GM23338 (cell line): ENCODE results near the gene ABCA1. TPM values are rescaled to one million over a fixed set of nuclear protein-coding genes. Genes with fewer than 3 reads are reported as not detected.

Experiments
- ATAC-seq: fragments of 200-7000 bp; cut with Tn5 transposase; 3 replicates; pipeline ENCODE4 v1.9.1; 2020
- DNase-seq: peaks from one replicate; pipeline ENCODE4 v3.0.0-alpha.2; 2015; ENCODE audit warnings: low spot score
- H2AFZ ChIP-seq: fragments of 200-600 bp; sonication (generic); 2 replicates; pipeline ENCODE4 v1.8.0; 2016; ENCODE audit warnings: antibody characterized with exemption, mild to moderate bottlenecking, moderate library complexity
- H3F3A ChIP-seq: fragments of 200-600 bp; sonication (generic); replicated peaks from 2 replicates; pipeline ENCODE4 v1.8.0; 2017; ENCODE audit warnings: antibody characterized with exemption, mixed run types, low read depth
- H3K27ac ChIP-seq: fragments of 200-600 bp; sonication (generic); 2 replicates; pipeline ENCODE4 v1.6.1; 2016; ENCODE audit warnings: low read depth
- H3K27me3 ChIP-seq: fragments of 200-600 bp; sonication (generic); 2 replicates; pipeline ENCODE4 v1.8.0; 2016; ENCODE audit warnings: mild to moderate bottlenecking, mixed run types, moderate library complexity; ENCODE audit not compliant: insufficient read depth
- H3K36me3 ChIP-seq: fragments of 200-600 bp; sonication (generic); 2 replicates; pipeline ENCODE4 v1.8.0; 2016; ENCODE audit warnings: mild to moderate bottlenecking; ENCODE audit not compliant: insufficient read depth
- H3K4me1 ChIP-seq: fragments of 200-600 bp; sonication (generic); 2 replicates; pipeline ENCODE4 v1.8.0; 2016; ENCODE audit warnings: mild to moderate bottlenecking, moderate library complexity; ENCODE audit not compliant: insufficient read depth
- H3K4me2 ChIP-seq: fragments of 200-600 bp; sonication (generic); 2 replicates; pipeline ENCODE4 v1.7.1; 2017; ENCODE audit warnings: mixed run types
- H3K4me3 ChIP-seq: fragments of 200-600 bp; sonication (generic); 2 replicates; pipeline ENCODE4 v1.6.1; 2016; ENCODE audit warnings: mixed run types
- H3K79me2 ChIP-seq: fragments of 200-600 bp; sonication (generic); replicated peaks from 2 replicates; pipeline ENCODE4 v1.8.0; 2017; ENCODE audit warnings: mild to moderate bottlenecking; ENCODE audit not compliant: insufficient read depth
- H3K9me2 ChIP-seq: fragments of 200-600 bp; sonication (generic); 2 replicates; pipeline ENCODE4 v1.8.0; 2017; ENCODE audit not compliant: insufficient read depth
- H4K20me1 ChIP-seq: fragments of 200-600 bp; sonication (generic); replicated peaks from 2 replicates; pipeline ENCODE4 v1.8.0; 2017; ENCODE audit warnings: mild to moderate bottlenecking; ENCODE audit not compliant: insufficient read depth
- H3K27ac Mint-ChIP-seq: 2 replicates; pipeline ENCODE4 v1.8.0; 2020; ENCODE audit warnings: inconsistent platforms, mild to moderate bottlenecking, moderate library complexity, mixed read lengths
- H3K27me3 Mint-ChIP-seq: 3 replicates; pipeline ENCODE4 v1.8.0; 2022; ENCODE audit warnings: low read depth, mild to moderate bottlenecking, moderate library complexity, mixed read lengths, inconsistent platforms; ENCODE audit not compliant: insufficient read depth, poor library complexity
- H3K36me3 Mint-ChIP-seq: 3 replicates; pipeline ENCODE4 v1.8.0; 2021; ENCODE audit warnings: low read depth, mild to moderate bottlenecking, inconsistent platforms, moderate library complexity, mixed read lengths
- H3K4me1 Mint-ChIP-seq: 3 replicates; pipeline ENCODE4 v1.8.0; 2020; ENCODE audit warnings: mild to moderate bottlenecking, inconsistent platforms, mixed read lengths
- H3K4me3 Mint-ChIP-seq: 3 replicates; pipeline ENCODE4 v1.8.0; 2021; ENCODE audit warnings: moderate library complexity, mild to moderate bottlenecking, inconsistent platforms, mixed read lengths
- H3K9me3 Mint-ChIP-seq: 3 replicates; pipeline ENCODE4 v1.8.0; 2020; ENCODE audit warnings: moderate library complexity, mild to moderate bottlenecking, inconsistent platforms, mixed read lengths
- EZH2 ChIP-seq: fragments of 200-600 bp; sonication (generic); IDR thresholded peaks from one replicate; pipeline ENCODE4 v1.8.0; 2017; ENCODE audit warnings: antibody characterized with exemption, mild to moderate bottlenecking, low read depth; ENCODE audit not compliant: unreplicated experiment
- EZH2phosphoT487 ChIP-seq: fragments of 200-600 bp; sonication (generic); IDR thresholded peaks from one replicate; pipeline ENCODE4 v1.8.1; 2018; ENCODE audit warnings: antibody characterized with exemption; ENCODE audit not compliant: unreplicated experiment
- JUNB ChIP-seq: IDR thresholded peaks from one replicate; pipeline ENCODE4 v1.6.1; 2016; ENCODE audit warnings: antibody characterized with exemption; ENCODE audit not compliant: unreplicated experiment
- NANOG ChIP-seq: IDR thresholded peaks from 2 replicates; pipeline ENCODE4 v1.6.1; 2016; ENCODE audit warnings: antibody characterized with exemption, borderline replicate concordance
- POLR2AphosphoS5 ChIP-seq: IDR thresholded peaks from 2 replicates; pipeline ENCODE4 v1.6.1; 2016; ENCODE audit warnings: antibody characterized with exemption, low read depth
- STAT1 ChIP-seq: IDR thresholded peaks from one replicate; pipeline ENCODE4 v1.6.1; 2016; ENCODE audit warnings: antibody characterized with exemption; ENCODE audit not compliant: unreplicated experiment
- ZNF114 ChIP-seq: fragments of 250-450 bp; sonication (Bioruptor Pico); IDR thresholded peaks from 2 replicates; pipeline ENCODE4 v1.5.0; 2020; ENCODE audit warnings: mild to moderate bottlenecking, moderate library complexity
- ZNF331 ChIP-seq: fragments of 250-450 bp; sonication (Bioruptor Pico); IDR thresholded peaks from 2 replicates; pipeline ENCODE4 v1.5.0; 2020; ENCODE audit warnings: low read depth, mild to moderate bottlenecking, moderate library complexity
- polyA plus RNA-seq: library from polyadenylated mRNA; unstranded; fragments of >200 nt; fragmentation: Nextera tagmentation; extraction: Ambion mirVana; gene quantifications from 2 replicates; pipeline ENCODE4 v1.2.1, GENCODE V29; 2016
- total RNA-seq: library from RNA; depleted of rRNA; stranded (reverse); fragments of >200 nt; shearing (Covaris generic); gene quantifications from 2 replicates; pipeline ENCODE4 v1.2.3, GENCODE V29; 2014
- TF ChIP-seq, protein P1 (sequence below): fragments of 250-450 bp; sonication (Bioruptor Pico); IDR thresholded peaks from 2 replicates; pipeline ENCODE4 v1.5.0; 2020; ENCODE audit warnings: mild to moderate bottlenecking, moderate library complexity
- TF ChIP-seq, protein P2 (sequence below): IDR thresholded peaks from one replicate; pipeline ENCODE4 v1.6.1; 2018; ENCODE audit warnings: antibody characterized with exemption; ENCODE audit not compliant: unreplicated experiment
- TF ChIP-seq, protein P3 (sequence below), 2 experiments: fragments of 200-600 bp in 1 of 2; sonication (generic) in 1 of 2; conservative IDR thresholded peaks; 2 replicates each; pipeline versions ENCODE4 v1.5.1 to v1.6.1; 2016 to 2017; ENCODE audit warnings: antibody characterized with exemption in 2 of 2, low read depth in 2 of 2, mild to moderate bottlenecking in 2 of 2, moderate library complexity in 1 of 2
- TF ChIP-seq, protein P4 (sequence below): IDR thresholded peaks from 2 replicates; pipeline ENCODE4 v1.6.1; 2016; ENCODE audit warnings: antibody characterized with exemption

ABCA1 gene
- total and polyA plus RNA-seq, 2 experiments from 2014 or later = 1.4 to 2.8 TPM

DNA sequence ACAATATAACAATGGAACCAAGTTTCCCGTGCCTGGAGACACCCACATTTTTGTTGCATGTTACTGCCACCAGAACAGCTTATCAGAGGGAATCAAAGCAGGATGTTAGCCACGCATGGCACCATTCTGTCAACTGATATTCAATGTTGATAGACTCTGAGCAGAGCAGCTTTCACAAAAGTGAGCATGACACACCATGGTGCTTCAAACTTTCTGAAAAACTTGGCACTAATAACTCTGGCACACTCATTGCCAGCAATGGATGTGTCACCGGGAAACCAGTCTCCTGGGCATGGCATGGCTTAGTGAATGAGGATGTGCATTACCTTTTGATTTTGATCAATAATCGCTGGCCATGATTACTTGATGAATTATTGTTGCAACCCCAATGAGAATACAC lies 144.4 kb downstream of the ABCA1 start:
- H3K4me1 ChIP-seq = no peaks in the 10 kb centered on the region
- no peak overlapping the region for H3K4me3 Mint-ChIP-seq
- no peak for DNase-seq
- H3K4me3 ChIP-seq = no peak overlapping the region
- H3K79me2 ChIP-seq = no peaks in the 10 kb centered on the region
- H3K27ac Mint-ChIP-seq = no peak overlapping the region
- H3K9me2 ChIP-seq = no peaks in the 10 kb centered on the region
- no peaks in the 10 kb centered on the region for H3K4me1 Mint-ChIP-seq
- no peaks in the 10 kb centered on the region for H3K27me3 ChIP-seq
- no peak for TF ChIP-seq POLR2AphosphoS5
- no peak for TF ChIP-seq JUNB
- no peak for TF ChIP-seq NANOG
- TF ChIP-seq ZNF331 (CRISPR knock-in tag) = no peak
- no peak for TF ChIP-seq EZH2
- TF ChIP-seq STAT1 = no peak
- TF ChIP-seq, protein P1, sequence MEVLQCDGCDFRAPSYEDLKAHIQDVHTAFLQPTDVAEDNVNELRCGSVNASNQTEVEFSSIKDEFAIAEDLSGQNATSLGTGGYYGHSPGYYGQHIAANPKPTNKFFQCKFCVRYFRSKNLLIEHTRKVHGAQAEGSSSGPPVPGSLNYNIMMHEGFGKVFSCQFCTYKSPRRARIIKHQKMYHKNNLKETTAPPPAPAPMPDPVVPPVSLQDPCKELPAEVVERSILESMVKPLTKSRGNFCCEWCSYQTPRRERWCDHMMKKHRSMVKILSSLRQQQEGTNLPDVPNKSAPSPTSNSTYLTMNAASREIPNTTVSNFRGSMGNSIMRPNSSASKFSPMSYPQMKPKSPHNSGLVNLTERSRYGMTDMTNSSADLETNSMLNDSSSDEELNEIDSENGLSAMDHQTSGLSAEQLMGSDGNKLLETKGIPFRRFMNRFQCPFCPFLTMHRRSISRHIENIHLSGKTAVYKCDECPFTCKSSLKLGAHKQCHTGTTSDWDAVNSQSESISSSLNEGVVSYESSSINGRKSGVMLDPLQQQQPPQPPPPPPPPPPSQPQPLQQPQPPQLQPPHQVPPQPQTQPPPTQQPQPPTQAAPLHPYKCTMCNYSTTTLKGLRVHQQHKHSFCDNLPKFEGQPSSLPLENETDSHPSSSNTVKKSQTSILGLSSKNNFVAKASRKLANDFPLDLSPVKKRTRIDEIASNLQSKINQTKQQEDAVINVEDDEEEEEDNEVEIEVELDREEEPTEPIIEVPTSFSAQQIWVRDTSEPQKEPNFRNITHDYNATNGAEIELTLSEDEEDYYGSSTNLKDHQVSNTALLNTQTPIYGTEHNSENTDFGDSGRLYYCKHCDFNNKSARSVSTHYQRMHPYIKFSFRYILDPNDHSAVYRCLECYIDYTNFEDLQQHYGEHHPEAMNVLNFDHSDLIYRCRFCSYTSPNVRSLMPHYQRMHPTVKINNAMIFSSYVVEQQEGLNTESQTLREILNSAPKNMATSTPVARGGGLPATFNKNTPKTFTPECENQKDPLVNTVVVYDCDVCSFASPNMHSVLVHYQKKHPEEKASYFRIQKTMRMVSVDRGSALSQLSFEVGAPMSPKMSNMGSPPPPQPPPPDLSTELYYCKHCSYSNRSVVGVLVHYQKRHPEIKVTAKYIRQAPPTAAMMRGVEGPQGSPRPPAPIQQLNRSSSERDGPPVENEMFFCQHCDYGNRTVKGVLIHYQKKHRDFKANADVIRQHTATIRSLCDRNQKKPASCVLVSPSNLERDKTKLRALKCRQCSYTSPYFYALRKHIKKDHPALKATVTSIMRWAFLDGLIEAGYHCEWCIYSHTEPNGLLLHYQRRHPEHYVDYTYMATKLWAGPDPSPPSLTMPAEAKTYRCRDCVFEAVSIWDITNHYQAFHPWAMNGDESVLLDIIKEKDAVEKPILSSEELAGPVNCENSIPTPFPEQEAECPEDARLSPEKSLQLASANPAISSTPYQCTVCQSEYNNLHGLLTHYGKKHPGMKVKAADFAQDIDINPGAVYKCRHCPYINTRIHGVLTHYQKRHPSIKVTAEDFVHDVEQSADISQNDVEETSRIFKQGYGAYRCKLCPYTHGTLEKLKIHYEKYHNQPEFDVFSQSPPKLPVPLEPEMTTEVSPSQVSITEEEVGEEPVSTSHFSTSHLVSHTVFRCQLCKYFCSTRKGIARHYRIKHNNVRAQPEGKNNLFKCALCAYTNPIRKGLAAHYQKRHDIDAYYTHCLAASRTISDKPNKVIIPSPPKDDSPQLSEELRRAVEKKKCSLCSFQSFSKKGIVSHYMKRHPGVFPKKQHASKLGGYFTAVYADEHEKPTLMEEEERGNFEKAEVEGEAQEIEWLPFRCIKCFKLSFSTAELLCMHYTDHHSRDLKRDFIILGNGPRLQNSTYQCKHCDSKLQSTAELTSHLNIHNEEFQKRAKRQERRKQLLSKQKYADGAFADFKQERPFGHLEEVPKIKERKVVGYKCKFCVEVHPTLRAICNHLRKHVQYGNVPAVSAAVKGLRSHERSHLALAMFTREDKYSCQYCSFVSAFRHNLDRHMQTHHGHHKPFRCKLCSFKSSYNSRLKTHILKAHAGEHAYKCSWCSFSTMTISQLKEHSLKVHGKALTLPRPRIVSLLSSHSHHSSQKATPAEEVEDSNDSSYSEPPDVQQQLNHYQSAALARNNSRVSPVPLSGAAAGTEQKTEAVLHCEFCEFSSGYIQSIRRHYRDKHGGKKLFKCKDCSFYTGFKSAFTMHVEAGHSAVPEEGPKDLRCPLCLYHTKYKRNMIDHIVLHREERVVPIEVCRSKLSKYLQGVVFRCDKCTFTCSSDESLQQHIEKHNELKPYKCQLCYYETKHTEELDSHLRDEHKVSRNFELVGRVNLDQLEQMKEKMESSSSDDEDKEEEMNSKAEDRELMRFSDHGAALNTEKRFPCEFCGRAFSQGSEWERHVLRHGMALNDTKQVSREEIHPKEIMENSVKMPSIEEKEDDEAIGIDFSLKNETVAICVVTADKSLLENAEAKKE (CRISPR knock-in tag) = no peak
- TF ChIP-seq ZNF114 (CRISPR knock-in tag) = no peak
- no peak for TF ChIP-seq EZH2phosphoT487
- TF ChIP-seq, protein P2, sequence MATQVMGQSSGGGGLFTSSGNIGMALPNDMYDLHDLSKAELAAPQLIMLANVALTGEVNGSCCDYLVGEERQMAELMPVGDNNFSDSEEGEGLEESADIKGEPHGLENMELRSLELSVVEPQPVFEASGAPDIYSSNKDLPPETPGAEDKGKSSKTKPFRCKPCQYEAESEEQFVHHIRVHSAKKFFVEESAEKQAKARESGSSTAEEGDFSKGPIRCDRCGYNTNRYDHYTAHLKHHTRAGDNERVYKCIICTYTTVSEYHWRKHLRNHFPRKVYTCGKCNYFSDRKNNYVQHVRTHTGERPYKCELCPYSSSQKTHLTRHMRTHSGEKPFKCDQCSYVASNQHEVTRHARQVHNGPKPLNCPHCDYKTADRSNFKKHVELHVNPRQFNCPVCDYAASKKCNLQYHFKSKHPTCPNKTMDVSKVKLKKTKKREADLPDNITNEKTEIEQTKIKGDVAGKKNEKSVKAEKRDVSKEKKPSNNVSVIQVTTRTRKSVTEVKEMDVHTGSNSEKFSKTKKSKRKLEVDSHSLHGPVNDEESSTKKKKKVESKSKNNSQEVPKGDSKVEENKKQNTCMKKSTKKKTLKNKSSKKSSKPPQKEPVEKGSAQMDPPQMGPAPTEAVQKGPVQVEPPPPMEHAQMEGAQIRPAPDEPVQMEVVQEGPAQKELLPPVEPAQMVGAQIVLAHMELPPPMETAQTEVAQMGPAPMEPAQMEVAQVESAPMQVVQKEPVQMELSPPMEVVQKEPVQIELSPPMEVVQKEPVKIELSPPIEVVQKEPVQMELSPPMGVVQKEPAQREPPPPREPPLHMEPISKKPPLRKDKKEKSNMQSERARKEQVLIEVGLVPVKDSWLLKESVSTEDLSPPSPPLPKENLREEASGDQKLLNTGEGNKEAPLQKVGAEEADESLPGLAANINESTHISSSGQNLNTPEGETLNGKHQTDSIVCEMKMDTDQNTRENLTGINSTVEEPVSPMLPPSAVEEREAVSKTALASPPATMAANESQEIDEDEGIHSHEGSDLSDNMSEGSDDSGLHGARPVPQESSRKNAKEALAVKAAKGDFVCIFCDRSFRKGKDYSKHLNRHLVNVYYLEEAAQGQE = no peak
- TF ChIP-seq, protein P3, sequence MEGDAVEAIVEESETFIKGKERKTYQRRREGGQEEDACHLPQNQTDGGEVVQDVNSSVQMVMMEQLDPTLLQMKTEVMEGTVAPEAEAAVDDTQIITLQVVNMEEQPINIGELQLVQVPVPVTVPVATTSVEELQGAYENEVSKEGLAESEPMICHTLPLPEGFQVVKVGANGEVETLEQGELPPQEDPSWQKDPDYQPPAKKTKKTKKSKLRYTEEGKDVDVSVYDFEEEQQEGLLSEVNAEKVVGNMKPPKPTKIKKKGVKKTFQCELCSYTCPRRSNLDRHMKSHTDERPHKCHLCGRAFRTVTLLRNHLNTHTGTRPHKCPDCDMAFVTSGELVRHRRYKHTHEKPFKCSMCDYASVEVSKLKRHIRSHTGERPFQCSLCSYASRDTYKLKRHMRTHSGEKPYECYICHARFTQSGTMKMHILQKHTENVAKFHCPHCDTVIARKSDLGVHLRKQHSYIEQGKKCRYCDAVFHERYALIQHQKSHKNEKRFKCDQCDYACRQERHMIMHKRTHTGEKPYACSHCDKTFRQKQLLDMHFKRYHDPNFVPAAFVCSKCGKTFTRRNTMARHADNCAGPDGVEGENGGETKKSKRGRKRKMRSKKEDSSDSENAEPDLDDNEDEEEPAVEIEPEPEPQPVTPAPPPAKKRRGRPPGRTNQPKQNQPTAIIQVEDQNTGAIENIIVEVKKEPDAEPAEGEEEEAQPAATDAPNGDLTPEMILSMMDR (conservative IDR thresholded peaks at IDR 0.05; ENCODE audit: low read depth in 2 of 2) = no peak
- TF ChIP-seq, protein P4, sequence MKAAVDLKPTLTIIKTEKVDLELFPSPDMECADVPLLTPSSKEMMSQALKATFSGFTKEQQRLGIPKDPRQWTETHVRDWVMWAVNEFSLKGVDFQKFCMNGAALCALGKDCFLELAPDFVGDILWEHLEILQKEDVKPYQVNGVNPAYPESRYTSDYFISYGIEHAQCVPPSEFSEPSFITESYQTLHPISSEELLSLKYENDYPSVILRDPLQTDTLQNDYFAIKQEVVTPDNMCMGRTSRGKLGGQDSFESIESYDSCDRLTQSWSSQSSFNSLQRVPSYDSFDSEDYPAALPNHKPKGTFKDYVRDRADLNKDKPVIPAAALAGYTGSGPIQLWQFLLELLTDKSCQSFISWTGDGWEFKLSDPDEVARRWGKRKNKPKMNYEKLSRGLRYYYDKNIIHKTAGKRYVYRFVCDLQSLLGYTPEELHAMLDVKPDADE = no peak
- no peak for ATAC-seq
- no peak overlapping the region for H3K27ac ChIP-seq
- no peak overlapping the region for H3K4me2 ChIP-seq
- H4K20me1 ChIP-seq = no peaks in the 10 kb centered on the region
- H3K9me3 Mint-ChIP-seq = no peaks in the 10 kb centered on the region
- no peaks in the 10 kb centered on the region for H3F3A ChIP-seq
- peaks cover 37% of the 10 kb centered on the region for H3K36me3 Mint-ChIP-seq
- no peaks in the 10 kb centered on the region for H3K36me3 ChIP-seq
- H3K27me3 Mint-ChIP-seq = no peaks in the 10 kb centered on the region
- no peak overlapping the region for H2AFZ ChIP-seq
